Muscle layer of colon (tissue), 2 donors: ENCODE results near the gene GNB1L.

Source experiments
- H3K27ac ChIP-seq: one replicate; pipeline ENCODE4 v1.7.0; 2013; ENCODE audit warnings: low read depth, mild to moderate bottlenecking, low read length, moderate library complexity
- H3K27me3 ChIP-seq, 2 donors: one replicate each; pipeline ENCODE4 v1.7.0; 2013; ENCODE audit warnings: low read length in 2 of 2, mild to moderate bottlenecking in 2 of 2; ENCODE audit not compliant: insufficient read depth in 2 of 2, control insufficient read depth in 1 of 2
- H3K36me3 ChIP-seq: one replicate; pipeline ENCODE4 v1.7.0; 2013; ENCODE audit warnings: mild to moderate bottlenecking, low read length; ENCODE audit not compliant: insufficient read depth
- H3K4me1 ChIP-seq: one replicate; pipeline ENCODE4 v1.7.0; 2013; ENCODE audit warnings: mild to moderate bottlenecking, low read length; ENCODE audit not compliant: insufficient read depth
- H3K4me3 ChIP-seq, 2 donors: one replicate each; pipeline ENCODE4 v1.7.0; 2013; ENCODE audit warnings: low read length in 2 of 2, low read depth in 1 of 2, mild to moderate bottlenecking in 1 of 2, moderate library complexity in 1 of 2
- H3K9ac ChIP-seq: one replicate; pipeline ENCODE4 v1.7.0; 2013; ENCODE audit warnings: low read length
- H3K9me3 ChIP-seq: one replicate; pipeline ENCODE4 v1.7.0; 2013; ENCODE audit warnings: mild to moderate bottlenecking, low read length
- donor health status: abdominal sarcoma.
- donor health status: Adenocarcinoma of cecum.

Gene GNB1L

GRCh38 chr22:19805821-19806212 lies 48.9 kb downstream of the GNB1L start:
- Histone ChIP-seq H3K27ac (no peak overlapping the region), H3K9me3 (no peaks in the 10 kb centered on the region), H3K27me3 (no peaks in the 10 kb centered on the region), H3K36me3 (no peaks in the 10 kb centered on the region), H3K9ac (no peak overlapping the region), H3K4me1 (no peaks in the 10 kb centered on the region), H3K4me3 (no peak overlapping the region)

GRCh38 chr22:19803736-19804267 lies 50.9 kb downstream of the GNB1L start:
- Histone ChIP-seq H3K9ac (no peak overlapping the region), H3K4me3 (no peak overlapping the region), H3K27me3 (no peaks in the 10 kb centered on the region), H3K36me3 (no peaks in the 10 kb centered on the region), H3K4me1 (no peaks in the 10 kb centered on the region), H3K9me3 (no peaks in the 10 kb centered on the region), H3K27ac (no peak overlapping the region)

DNA sequence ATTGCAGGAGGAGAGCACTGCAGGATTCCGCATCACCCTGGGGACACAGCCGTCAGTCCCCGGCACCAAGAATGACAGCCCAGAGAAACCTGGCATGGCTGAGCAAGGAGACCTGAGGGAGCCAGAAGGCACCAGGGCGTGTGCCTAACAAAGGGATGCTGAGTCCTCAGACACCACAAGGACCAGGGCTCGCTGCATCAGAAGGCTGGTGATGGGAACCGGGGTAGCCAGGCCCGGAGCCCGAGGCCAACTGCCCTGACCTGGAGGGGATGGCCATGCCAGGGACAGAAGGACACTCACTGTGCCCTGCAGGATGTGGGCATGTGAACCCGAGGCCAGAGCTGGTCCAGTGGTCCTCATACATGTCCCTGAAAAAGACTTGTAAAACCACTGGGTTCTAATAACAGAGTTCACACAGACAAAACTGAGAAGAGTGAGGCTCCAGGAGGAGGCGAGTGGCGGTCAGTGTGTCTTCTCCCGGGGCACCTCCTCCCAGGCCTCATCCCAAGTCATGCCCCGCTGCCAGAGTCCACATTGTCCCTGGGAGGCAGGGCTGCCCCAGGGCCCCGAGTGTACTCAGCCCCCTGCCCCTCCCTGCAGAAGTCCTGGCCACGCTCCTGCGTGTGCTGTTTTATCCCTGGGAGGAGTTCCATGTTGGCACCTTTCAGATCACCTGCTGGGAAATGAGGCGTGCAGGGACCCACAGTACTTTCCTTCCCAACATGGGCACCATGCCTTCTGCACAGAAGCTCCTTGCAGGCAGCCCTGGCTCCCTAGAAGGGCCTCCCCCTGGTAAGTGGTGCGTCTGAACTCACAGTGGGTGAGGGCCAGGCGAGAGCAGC lies 51.6 kb downstream of the GNB1L start:
- Histone ChIP-seq H3K36me3 (no peaks in the 10 kb centered on the region), H3K4me3 (no peak overlapping the region), H3K4me1 (no peaks in the 10 kb centered on the region), H3K9ac (no peak overlapping the region), H3K27ac (no peak overlapping the region), H3K9me3 (no peaks in the 10 kb centered on the region), H3K27me3 (no peaks in the 10 kb centered on the region)

DNA sequence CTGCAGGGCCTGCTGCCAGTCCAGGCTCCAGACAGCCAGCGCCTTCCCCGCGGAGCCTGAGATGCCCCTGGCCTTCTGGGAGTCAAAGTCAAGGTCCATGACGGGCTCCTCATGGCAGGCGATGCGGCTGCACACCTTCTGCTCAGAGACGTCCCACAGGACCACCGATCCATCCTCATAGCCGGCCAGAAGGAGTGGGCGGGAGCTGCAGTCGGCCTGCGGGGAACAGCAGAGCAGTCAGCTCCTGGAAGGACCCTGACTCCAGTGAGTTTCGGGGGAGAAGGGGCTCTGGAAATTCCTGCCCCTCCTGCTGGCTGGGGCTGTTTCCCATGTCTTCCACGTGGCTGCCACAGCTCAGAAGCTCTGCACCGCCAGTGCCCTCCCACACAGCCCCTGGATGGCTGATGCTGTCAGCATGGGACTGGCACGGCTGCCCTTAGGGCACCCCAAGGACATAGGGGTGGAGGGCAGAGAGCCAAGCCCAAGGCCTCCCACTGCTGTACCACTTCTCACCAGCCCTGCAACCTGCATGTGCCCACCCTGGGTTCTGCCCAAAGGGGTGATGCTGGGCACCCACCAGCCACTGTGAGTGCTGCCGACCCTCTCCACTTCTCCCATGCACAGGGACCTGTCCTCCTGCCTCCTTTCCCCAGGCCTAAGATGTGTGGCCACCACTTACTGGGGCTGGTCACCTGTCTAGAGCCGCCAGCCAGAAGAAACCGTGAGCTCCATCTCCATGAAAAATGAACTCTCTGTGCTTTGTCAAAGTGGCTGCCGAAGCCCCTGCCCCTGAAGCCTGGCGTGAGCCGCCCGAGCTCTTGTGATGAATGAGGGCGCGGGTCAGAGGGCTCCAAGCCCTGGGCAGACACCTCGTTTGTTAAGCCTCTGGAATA lies 52.4 kb downstream of the GNB1L start:
- no peak overlapping the region for H3K27ac ChIP-seq
- no peaks in the 10 kb centered on the region for H3K36me3 ChIP-seq
- H3K4me3 ChIP-seq = no peak overlapping the region
- H3K27me3 ChIP-seq = no peaks in the 10 kb centered on the region
- H3K9me3 ChIP-seq = no peaks in the 10 kb centered on the region
- H3K9ac ChIP-seq = no peak overlapping the region
- no peaks in the 10 kb centered on the region for H3K4me1 ChIP-seq

DNA sequence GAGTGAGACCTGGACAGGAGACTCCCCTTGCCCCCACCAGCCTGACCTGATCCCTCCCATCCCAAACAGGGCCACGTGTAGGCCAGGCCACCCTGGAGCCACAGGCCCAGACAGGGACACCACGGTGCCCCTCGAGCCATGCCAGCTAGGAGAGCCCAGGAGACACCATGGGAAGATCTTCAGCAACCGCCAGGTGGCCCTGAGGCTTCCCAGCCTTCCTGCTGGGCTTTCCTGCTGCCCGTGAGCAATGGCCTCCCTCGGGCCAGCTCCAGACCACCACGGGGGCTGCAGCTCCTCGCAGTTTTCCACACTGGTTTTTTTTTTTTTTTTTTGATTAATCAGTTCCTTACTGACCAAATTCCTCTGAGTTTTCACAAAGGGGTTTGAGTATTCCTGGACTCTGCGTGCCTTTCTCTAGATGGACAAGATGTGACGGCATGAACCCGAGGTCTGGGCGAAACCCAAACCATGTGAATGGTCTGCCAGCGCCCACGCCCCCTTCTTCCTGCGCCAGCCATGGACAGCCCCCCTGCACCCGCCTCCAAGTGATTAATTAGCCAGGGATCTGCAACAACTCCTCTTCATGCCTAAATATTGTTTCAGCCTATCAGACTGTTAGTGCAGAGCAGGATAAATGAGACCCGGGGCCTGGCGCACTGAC lies 53.2 kb downstream of the GNB1L start:
- Histone ChIP-seq H3K9me3 (no peaks in the 10 kb centered on the region), H3K36me3 (no peaks in the 10 kb centered on the region), H3K9ac (no peak overlapping the region), H3K27me3 (no peaks in the 10 kb centered on the region), H3K4me1 (no peaks in the 10 kb centered on the region), H3K4me3 (no peak overlapping the region), H3K27ac (no peak overlapping the region)

GRCh38 chr22:19800761-19801244 lies 53.9 kb downstream of the GNB1L start:
- no peak overlapping the region for H3K4me3 ChIP-seq
- H3K27me3 ChIP-seq = no peaks in the 10 kb centered on the region
- H3K27ac ChIP-seq = no peak overlapping the region
- H3K36me3 ChIP-seq = no peaks in the 10 kb centered on the region
- H3K9ac ChIP-seq = no peak overlapping the region
- H3K9me3 ChIP-seq = no peaks in the 10 kb centered on the region
- no peaks in the 10 kb centered on the region for H3K4me1 ChIP-seq

DNA sequence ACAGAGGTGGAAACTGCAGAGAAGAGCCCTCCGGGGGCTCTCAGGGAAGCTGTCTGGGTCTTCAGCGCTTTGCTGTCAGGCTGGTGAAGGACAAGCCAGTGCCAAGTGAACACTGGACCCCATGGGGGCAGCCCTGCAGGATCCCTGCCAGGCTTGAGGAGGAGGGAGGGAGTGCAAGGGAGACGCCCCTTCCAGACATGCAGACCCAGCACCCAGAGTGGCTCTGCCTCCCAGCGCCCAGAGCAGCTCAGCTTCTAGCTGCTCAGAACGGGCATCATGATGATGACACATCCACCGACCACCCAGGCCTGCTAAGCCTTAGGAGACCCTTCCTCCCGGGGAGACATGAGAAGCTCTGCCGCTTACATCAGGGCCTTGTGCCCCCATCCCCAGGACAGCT lies 54.4 kb downstream of the GNB1L start:
- H3K9ac ChIP-seq = no peak overlapping the region
- H3K4me1 ChIP-seq = no peaks in the 10 kb centered on the region
- H3K27me3 ChIP-seq = no peaks in the 10 kb centered on the region
- no peak overlapping the region for H3K27ac ChIP-seq
- H3K4me3 ChIP-seq = no peak overlapping the region
- H3K36me3 ChIP-seq = no peaks in the 10 kb centered on the region
- H3K9me3 ChIP-seq = no peaks in the 10 kb centered on the region

GRCh38 chr22:19799322-19800190 lies 55.1 kb downstream of the GNB1L start:
- Histone ChIP-seq H3K9ac (no peak overlapping the region), H3K27me3 (no peaks in the 10 kb centered on the region), H3K36me3 (no peaks in the 10 kb centered on the region), H3K27ac (no peak overlapping the region), H3K4me3 (no peak overlapping the region), H3K4me1 (no peaks in the 10 kb centered on the region), H3K9me3 (no peaks in the 10 kb centered on the region)

DNA sequence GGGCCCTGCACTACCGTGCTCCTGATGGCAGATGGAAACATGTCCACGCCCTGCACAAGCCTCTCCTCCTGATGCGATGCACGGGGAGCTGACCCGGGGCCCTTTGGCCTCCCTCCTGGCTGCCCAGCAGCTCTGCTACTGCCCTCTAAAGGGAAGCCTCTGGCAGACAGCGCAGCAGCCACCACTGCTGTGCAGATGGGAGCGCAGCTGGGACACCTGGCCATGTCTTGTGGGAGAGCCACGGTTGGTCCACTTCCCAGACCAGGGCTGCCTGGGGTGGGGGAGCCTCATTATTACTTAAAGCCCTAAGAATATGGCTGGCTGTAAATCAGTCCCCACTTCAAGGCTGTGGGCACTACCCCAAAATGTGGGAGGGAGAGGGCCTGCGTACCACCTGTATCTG lies 55.8 kb downstream of the GNB1L start:
- no peaks in the 10 kb centered on the region for H3K4me1 ChIP-seq
- H3K27me3 ChIP-seq = no peaks in the 10 kb centered on the region
- H3K9ac ChIP-seq = no peak overlapping the region
- no peak overlapping the region for H3K27ac ChIP-seq
- H3K36me3 ChIP-seq = no peaks in the 10 kb centered on the region
- no peaks in the 10 kb centered on the region for H3K9me3 ChIP-seq
- no peak overlapping the region for H3K4me3 ChIP-seq

DNA sequence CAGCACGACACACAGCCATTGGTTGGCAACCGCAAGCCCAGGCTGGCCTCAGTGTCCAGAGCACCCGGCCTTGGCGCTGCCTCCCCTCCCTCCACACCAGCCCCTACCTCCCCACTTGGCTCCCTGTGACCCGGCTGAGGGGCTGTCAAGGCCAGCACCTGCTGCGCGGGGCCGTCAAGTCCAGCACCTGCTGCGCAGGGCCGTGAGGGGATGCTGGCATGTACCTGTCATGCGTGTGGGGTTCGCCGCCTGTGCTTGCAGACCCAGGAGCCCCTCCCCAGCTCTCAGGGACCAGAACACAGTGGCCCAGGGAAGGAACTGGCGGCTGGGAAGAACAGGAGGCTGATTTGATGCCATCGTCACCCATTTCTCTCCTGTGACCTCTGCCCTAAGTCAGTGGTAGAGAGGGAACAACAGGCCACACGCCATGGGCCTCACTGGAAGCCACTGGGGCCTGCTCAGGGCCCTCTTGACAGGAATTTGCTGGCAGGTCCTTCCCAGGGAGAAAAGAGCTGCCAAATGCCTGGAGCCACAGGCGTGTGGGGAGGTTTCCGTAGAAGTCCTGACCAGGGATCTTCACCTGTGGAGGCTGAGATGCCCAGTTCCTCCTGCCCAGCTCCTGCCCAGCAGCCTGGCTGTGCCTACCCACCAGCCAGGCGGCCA lies 56.5 kb downstream of the GNB1L start:
- H3K9ac ChIP-seq = no peak overlapping the region
- no peaks in the 10 kb centered on the region for H3K27me3 ChIP-seq
- H3K36me3 ChIP-seq = no peaks in the 10 kb centered on the region
- no peaks in the 10 kb centered on the region for H3K9me3 ChIP-seq
- H3K27ac ChIP-seq = no peak overlapping the region
- no peaks in the 10 kb centered on the region for H3K4me1 ChIP-seq
- no peak overlapping the region for H3K4me3 ChIP-seq
